Endothelial cell (in vitro differentiated cells): ENCODE data around the gene PRKG1. TPM values are rescaled to one million over a fixed set of nuclear protein-coding genes. Genes with fewer than 3 reads are reported as not detected.

Experiments
- DNase-seq: peaks from one replicate; pipeline ENCODE4 v3.0.0; 2021; ENCODE audit warnings: low spot score
- H3K27ac Mint-ChIP-seq: one replicate; pipeline ENCODE4 v1.8.0; 2021; ENCODE audit warnings: mixed read lengths, inconsistent platforms; ENCODE audit not compliant: unreplicated experiment
- H3K27me3 Mint-ChIP-seq: one replicate; pipeline ENCODE4 v1.8.0; 2021; ENCODE audit warnings: mild to moderate bottlenecking, moderate library complexity, mixed read lengths, inconsistent platforms; ENCODE audit not compliant: unreplicated experiment
- H3K36me3 Mint-ChIP-seq: one replicate; pipeline ENCODE4 v1.8.0; 2021; ENCODE audit warnings: mild to moderate bottlenecking, low read depth, mixed read lengths, inconsistent platforms; ENCODE audit not compliant: unreplicated experiment
- H3K4me1 Mint-ChIP-seq: one replicate; pipeline ENCODE4 v1.8.0; 2021; ENCODE audit warnings: mild to moderate bottlenecking, mixed read lengths, inconsistent platforms; ENCODE audit not compliant: unreplicated experiment
- H3K4me3 Mint-ChIP-seq: one replicate; pipeline ENCODE4 v1.8.0; 2021; ENCODE audit warnings: mild to moderate bottlenecking, mixed read lengths, inconsistent platforms; ENCODE audit not compliant: unreplicated experiment
- H3K9me3 Mint-ChIP-seq: one replicate; pipeline ENCODE4 v1.8.0; 2021; ENCODE audit warnings: mixed read lengths, inconsistent platforms; ENCODE audit not compliant: unreplicated experiment
- CTCF ChIP-seq: fragments of 200-600 bp; sonication (generic); IDR thresholded peaks from one replicate; pipeline ENCODE4 v1.5.0; 2021; ENCODE audit warnings: antibody characterized with exemption; ENCODE audit not compliant: unreplicated experiment
- total RNA-seq: library from RNA; stranded (reverse); fragmentation: NEBNext Ultra II Directional; extraction: Animal tissue kit (Norgen Biotek cat#: 25700); gene quantifications from one replicate; pipeline ENCODE4 v1.2.1, GENCODE V29; 2021; ENCODE audit not compliant: unreplicated experiment

PRKG1 gene
- total RNA-seq, 1 donor from 2014 or later: 10.7 TPM

GRCh38 chr10:51129946-51130544, 55.8 kb downstream of the PRKG1 start:
- no peaks in the 10 kb centered on the region for H3K36me3 Mint-ChIP-seq
- no peaks in the 10 kb centered on the region for H3K27me3 Mint-ChIP-seq
- no peak overlapping the region for H3K27ac Mint-ChIP-seq
- no peak overlapping the region for H3K4me3 Mint-ChIP-seq
- no peaks in the 10 kb centered on the region for H3K4me1 Mint-ChIP-seq
- no peaks in the 10 kb centered on the region for H3K9me3 Mint-ChIP-seq
- TF ChIP-seq CTCF: no peak
- no peak for DNase-seq

GRCh38 chr10:51137756-51138529, 63.7 kb downstream of the PRKG1 start:
- Mint-ChIP-seq H3K27me3 (no peaks in the 10 kb centered on the region), H3K36me3 (no peaks in the 10 kb centered on the region), H3K4me1 (peaks cover 3% of the 10 kb centered on the region), H3K9me3 (no peaks in the 10 kb centered on the region), H3K4me3 (no peak overlapping the region), H3K27ac (no peak overlapping the region)
- no peak for DNase-seq
- TF ChIP-seq CTCF: no peak

GRCh38 chr10:51139176-51139575, 64.9 kb downstream of the PRKG1 start:
- no peak for DNase-seq
- no peak overlapping the region for H3K27ac Mint-ChIP-seq
- H3K4me1 Mint-ChIP-seq: peaks cover 3% of the 10 kb centered on the region
- no peaks in the 10 kb centered on the region for H3K27me3 Mint-ChIP-seq
- no peaks in the 10 kb centered on the region for H3K36me3 Mint-ChIP-seq
- no peak for TF ChIP-seq CTCF
- no peak overlapping the region for H3K4me3 Mint-ChIP-seq
- no peaks in the 10 kb centered on the region for H3K9me3 Mint-ChIP-seq

- no peak overlapping the region for H3K27ac Mint-ChIP-seq
- H3K27me3 Mint-ChIP-seq: no peaks in the 10 kb centered on the region
- H3K4me3 Mint-ChIP-seq: no peak overlapping the region
- TF ChIP-seq CTCF: no peak
- H3K9me3 Mint-ChIP-seq: no peaks in the 10 kb centered on the region
- no peaks in the 10 kb centered on the region for H3K36me3 Mint-ChIP-seq
- no peak for DNase-seq
- no peaks in the 10 kb centered on the region for H3K4me1 Mint-ChIP-seq
These were observed 66.7 kb downstream of the PRKG1 start for GRCh38 chr10:51141010-51141409.

GRCh38 chr10:51144161-51144781, 70.0 kb downstream of the PRKG1 start:
- no peaks in the 10 kb centered on the region for H3K27me3 Mint-ChIP-seq
- no peaks in the 10 kb centered on the region for H3K4me1 Mint-ChIP-seq
- H3K27ac Mint-ChIP-seq: no peak overlapping the region
- H3K36me3 Mint-ChIP-seq: no peaks in the 10 kb centered on the region
- no peak for DNase-seq
- no peaks in the 10 kb centered on the region for H3K9me3 Mint-ChIP-seq
- no peak overlapping the region for H3K4me3 Mint-ChIP-seq
- TF ChIP-seq CTCF: no peak
